Choroid plexus epithelial cell (primary cell): Measurements from ENCODE around the gene NDUFA13.
A peak's percentile ranks its signal among the peaks of the same experiment; 100 is the strongest.

ENCODE experiments used
- DNase-seq: peaks from one replicate; pipeline ENCODE4 v3.0.0-alpha.2; 2010; ENCODE audit warnings: low read depth
- H3K4me3 ChIP-seq: 2 replicates; pipeline ENCODE4 v1.5.1; 2011; ENCODE audit warnings: low read depth, mild to moderate bottlenecking, control low read depth, low read length, moderate library complexity
- CTCF ChIP-seq: conservative IDR thresholded peaks from 2 replicates; pipeline ENCODE4 v1.5.1; 2011; ENCODE audit warnings: low read depth, mild to moderate bottlenecking, control low read depth, inconsistent platforms, low read length, moderate library complexity

NDUFA13 gene

GRCh38 chr19:19558055-19558454, 42.0 kb downstream of the NDUFA13 start:
- DNase-seq: no peak
- no peak for TF ChIP-seq CTCF
- H3K4me3 ChIP-seq: no peak overlapping the region

- no peak overlapping the region for H3K4me3 ChIP-seq
- DNase-seq: no peak
- no peak for TF ChIP-seq CTCF
Observed at GRCh38 chr19:19558636-19559035, 42.6 kb downstream of the NDUFA13 start.

- no peak overlapping the region for H3K4me3 ChIP-seq
- no peak for TF ChIP-seq CTCF
- DNase-seq: no peak
Observed at GRCh38 chr19:19559931-19560330, 43.9 kb downstream of the NDUFA13 start.

GRCh38 chr19:19561946-19562664, 46.1 kb downstream of the NDUFA13 start:
- DNase-seq: no peak
- no peak overlapping the region for H3K4me3 ChIP-seq
- TF ChIP-seq CTCF: no peak

- no peak for DNase-seq
- H3K4me3 ChIP-seq: no peak overlapping the region
- peak; percentile 23 for TF ChIP-seq CTCF
Observed at GRCh38 chr19:19562665-19563347, 46.8 kb downstream of the NDUFA13 start.

GRCh38 chr19:19563348-19563848, 47.4 kb downstream of the NDUFA13 start:
- TF ChIP-seq CTCF: no peak
- no peak for DNase-seq
- no peak overlapping the region for H3K4me3 ChIP-seq
